ENCODE measurements around the gene C10orf105. TPM values are rescaled to one million over a fixed set of nuclear protein-coding genes. Genes with fewer than 3 reads are reported as not detected.

C10orf105 gene
- total RNA-seq, 1 experiment from 2014 or later: not detected

GRCh38 chr10:71705582-71705981 is 14.0 kb downstream of the C10orf105 start:
- Histone ChIP-seq H2AFZ (ENCODE audit: low read length) (no peak overlapping the region), H3K27ac (ENCODE audit: low read length) (no peak overlapping the region), H3K4me3 (ENCODE audit: low read length) (no peak overlapping the region), H3K9me2 (replicated peaks; ENCODE audit: low read length) (no peaks in the 10 kb centered on the region), H3K4me1 (ENCODE audit: insufficient read depth, low read length) (no peaks in the 10 kb centered on the region), H3K27me3 (ENCODE audit: low read length) (no peaks in the 10 kb centered on the region), H3K9me3 (ENCODE audit: low read length) (no peaks in the 10 kb centered on the region), H3K4me2 (ENCODE audit: low read length) (no peak overlapping the region), H3K79me2 (ENCODE audit: low read length) (no peaks in the 10 kb centered on the region), H4K20me1 (ENCODE audit: low read length) (no peaks in the 10 kb centered on the region), H3K9ac (ENCODE audit: low read length) (no peak overlapping the region), H3K36me3 (ENCODE audit: low read depth, low read length) (no peaks in the 10 kb centered on the region; the same call in 1 of the 2 replicates), H3F3A (ENCODE audit: low read length, unreplicated experiment) (no peaks in the 10 kb centered on the region)
- DNase-seq (no peak), ATAC-seq (no peak)
- ChIA-PET CTCF (interaction anchor here (0.6 kb wide), 1 partner anchor 913 kb away, joined by 3 read pairs; no protein-coding TSS in a partner anchor), POLR2A (ENCODE audit: unreplicated experiment) (no interaction called here)
- TF ChIP-seq EZH2phosphoT487 (IDR thresholded peaks at IDR 0.05; ENCODE audit: borderline replicate concordance, low read length) (no peak), CTCF (conservative IDR thresholded peaks at IDR 0.05; ENCODE audit: low read depth, low read length) (no peak), EZH2 (IDR thresholded peaks at IDR 0.05; ENCODE audit: low read length, unreplicated experiment) (no peak)
- BruUV-seq (replicated peaks): no TSS peak
- intact Hi-C loops (cut with micrococcal nuclease): loop anchor here (5.0 to 10.0 kb wide), 3 partner anchors 107 to 391 kb away; partner anchors contain the start of gene SLC29A3

- no peak for TF ChIP-seq EZH2 (IDR thresholded peaks at IDR 0.05; ENCODE audit: low read length, unreplicated experiment)
- TF ChIP-seq CTCF (conservative IDR thresholded peaks at IDR 0.05; ENCODE audit: low read depth, low read length): no peak
- no peak for TF ChIP-seq EZH2phosphoT487 (IDR thresholded peaks at IDR 0.05; ENCODE audit: borderline replicate concordance, low read length)
- Histone ChIP-seq H3F3A (ENCODE audit: low read length, unreplicated experiment) (no peaks in the 10 kb centered on the region), H3K4me1 (ENCODE audit: insufficient read depth, low read length) (no peaks in the 10 kb centered on the region), H3K4me3 (ENCODE audit: low read length) (no peak overlapping the region), H3K9me2 (replicated peaks; ENCODE audit: low read length) (no peaks in the 10 kb centered on the region), H3K4me2 (ENCODE audit: low read length) (no peak overlapping the region), H3K9me3 (ENCODE audit: low read length) (no peaks in the 10 kb centered on the region), H3K9ac (ENCODE audit: low read length) (no peak overlapping the region), H4K20me1 (ENCODE audit: low read length) (no peaks in the 10 kb centered on the region), H3K36me3 (ENCODE audit: low read depth, low read length) (no peaks in the 10 kb centered on the region; the same call in 1 of the 2 replicates), H3K79me2 (ENCODE audit: low read length) (no peaks in the 10 kb centered on the region), H3K27ac (ENCODE audit: low read length) (no peak overlapping the region), H3K27me3 (ENCODE audit: low read length) (no peaks in the 10 kb centered on the region), H2AFZ (ENCODE audit: low read length) (no peak overlapping the region)
- ATAC-seq (no peak), DNase-seq (no peak)
- CTCF ChIA-PET: no interaction called here
- no TSS peak for BruUV-seq (replicated peaks)
- intact Hi-C loops (cut with micrococcal nuclease): loop anchor here (5.0 to 10.0 kb wide), 3 partner anchors 107 to 390 kb away; partner anchors contain the start of gene SLC29A3
- POLR2A ChIA-PET (ENCODE audit: unreplicated experiment): interaction anchor here (0.6 kb wide), 1 partner anchor 63 kb away, joined by 3 read pairs; no protein-coding TSS in a partner anchor
Observed at GRCh38 chr10:71704816-71705215, 14.8 kb downstream of the C10orf105 start.

- H4K20me1 ChIP-seq (ENCODE audit: low read length): no peaks in the 10 kb centered on the region
- ChIA-PET CTCF (no interaction called here), POLR2A (ENCODE audit: unreplicated experiment) (no interaction called here)
- H3K36me3 ChIP-seq (ENCODE audit: low read depth, low read length): no peaks in the 10 kb centered on the region; the same call in 1 of the 2 replicates
- H3K27ac ChIP-seq (ENCODE audit: low read length): no peak overlapping the region
- peaks cover under 1% of the 10 kb centered on the region; the same call in 1 of the 2 replicates for H3K4me1 ChIP-seq (ENCODE audit: insufficient read depth, low read length)
- no peaks in the 10 kb centered on the region for H3K27me3 ChIP-seq (ENCODE audit: low read length)
- no peaks in the 10 kb centered on the region for H3K9me2 ChIP-seq (replicated peaks; ENCODE audit: low read length)
- no peaks in the 10 kb centered on the region for H3F3A ChIP-seq (ENCODE audit: low read length, unreplicated experiment)
- H3K79me2 ChIP-seq (ENCODE audit: low read length): no peaks in the 10 kb centered on the region
- H3K4me2 ChIP-seq (ENCODE audit: low read length): no peak overlapping the region
- H2AFZ ChIP-seq (ENCODE audit: low read length): no peak overlapping the region
- no peak overlapping the region for H3K9ac ChIP-seq (ENCODE audit: low read length)
- no peak overlapping the region for H3K4me3 ChIP-seq (ENCODE audit: low read length)
- H3K9me3 ChIP-seq (ENCODE audit: low read length): no peaks in the 10 kb centered on the region
- BruUV-seq (replicated peaks): no TSS peak
- TF ChIP-seq CTCF (conservative IDR thresholded peaks at IDR 0.05; ENCODE audit: low read depth, low read length) (no peak), EZH2phosphoT487 (IDR thresholded peaks at IDR 0.05; ENCODE audit: borderline replicate concordance, low read length) (no peak), EZH2 (IDR thresholded peaks at IDR 0.05; ENCODE audit: low read length, unreplicated experiment) (no peak)
- DNase-seq (no peak), ATAC-seq (no peak)
- intact Hi-C loops (cut with micrococcal nuclease): loop anchor here (10.0 kb wide), 2 partner anchors 319 to 389 kb away; partner anchors contain the start of gene SLC29A3
Observed at GRCh38 chr10:71703577-71703976, 16.0 kb downstream of the C10orf105 start.

Data from PC-3 (cell line).